ENCODE measurements around the gene C17orf107. TPM values are rescaled to one million over a fixed set of nuclear protein-coding genes. Genes with fewer than 3 reads are reported as not detected.

C17orf107 gene
- total and polyA plus RNA-seq, 2 donors (not counting 1 experiment from before 2014, with no cell fraction given) = 3.9 to 4.6 TPM

GRCh38 chr17:4947010-4947410 is 47.7 kb downstream of the C17orf107 start:
- ChIA-PET CTCF (interaction anchor here (1.3 to 1.7 kb wide), 3 partner anchors 12 to 51 kb away, joined by 3 to 4 read pairs (median 4); partner anchors contain the start of genes CHRNE, INCA1 and KIF1C), POLR2A (interaction anchor here (0.6 to 4.9 kb wide), 6 partner anchors 9 to 980 kb away, joined by 3 to 81 read pairs (median 5); partner anchors contain the start of genes INCA1, KIF1C and SPAG7)
- Histone ChIP-seq H3K79me2 (ENCODE audit: control insufficient read depth, insufficient read depth, low read length) (peaks cover 62% of the 10 kb centered on the region), H3K9ac (ENCODE audit: low read length) (peak overlapping the region; percentile 97), H3K4me3 (ENCODE audit: control extremely low read depth in 1 of 5, extremely low read depth in 1 of 5, insufficient read depth in 1 of 5, low read depth in 2 of 5, low read length in 4 of 5) (peak overlapping the region; percentile 67 to 99 (median 99)), H3K27me3 (replicated peaks in 1 of 4; ENCODE audit: control extremely low read depth in 1 of 4, control insufficient read depth in 3 of 4, insufficient read depth in 4 of 4, low read length in 3 of 4) (no peaks in the 10 kb centered on the region), H4K20me1 (ENCODE audit: control insufficient read depth, insufficient read depth, low read length, poor library complexity, severe bottlenecking) (peaks cover 43% of the 10 kb centered on the region), H3K4me1 (ENCODE audit: control insufficient read depth in 2 of 2, insufficient read depth in 2 of 2, low read length in 2 of 2) (peaks cover 56 to 64% of the 10 kb centered on the region in 2 donors), H3K27ac (ENCODE audit: low read length in 2 of 2) (peak overlapping the region; percentile 93 to 94), H3K9me3 (ENCODE audit: control extremely low read depth in 1 of 3, control insufficient read depth in 2 of 3, insufficient read depth in 1 of 3, low read length in 2 of 3) (no peaks in the 10 kb centered on the region), H3K36me3 (replicated peaks in 1 of 2; ENCODE audit: control extremely low read depth in 1 of 2, control insufficient read depth in 1 of 2, extremely low read depth in 1 of 2, insufficient read depth in 2 of 2, low read length in 1 of 2) (peaks cover 0 to 44% of the 10 kb centered on the region in 2 experiments), H2AFZ (ENCODE audit: insufficient read depth, low read depth, low read length, poor library complexity, severe bottlenecking) (no peak overlapping the region), H3K4me2 (replicated peaks; ENCODE audit: low read depth, low read length, poor library complexity, severe bottlenecking) (peak overlapping the region; percentile 98)
- Mint-ChIP-seq H3K27ac (peak overlapping the region; percentile 94), H3K4me3 (peak overlapping the region; percentile 98), H3K27me3 (no peaks in the 10 kb centered on the region), H3K4me1 (peaks cover 64% of the 10 kb centered on the region), H3K9me3 (ENCODE audit: insufficient read depth) (no peaks in the 10 kb centered on the region)
- TF ChIP-seq EZH2 (IDR thresholded peaks at IDR 0.05; ENCODE audit: borderline replicate concordance, insufficient read depth, low read depth, low read length, poor library complexity, severe bottlenecking) (no peak), CTCF (IDR thresholded peaks at IDR 0.05) (no peak)
- ATAC-seq (ENCODE audit: low read depth) (no peak), DNase-seq (peak; percentile 51)
- intact Hi-C loops (cut with micrococcal nuclease) = loop anchor here (5.0 to 10.0 kb wide), 5 partner anchors 70 to 985 kb away; partner anchors contain the start of genes ATP2A3, MED11 and ZNF594
- WGBS (ENCODE audit: insufficient coverage) = 0% methylated on average over 4 of the region's 7 CpGs
